ENCODE data around the gene HES5.

Gene HES5

GRCh38 chr1:2544093-2544874 lies 14.2 kb upstream of the HES5 start:
- DNase-seq (ENCODE audit: low read depth), result peak; percentile 72
- no peak for TF ChIP-seq CTCF (IDR thresholded peaks at IDR 0.05; ENCODE audit: low read depth, low read length)
- TF ChIP-seq, protein P1, sequence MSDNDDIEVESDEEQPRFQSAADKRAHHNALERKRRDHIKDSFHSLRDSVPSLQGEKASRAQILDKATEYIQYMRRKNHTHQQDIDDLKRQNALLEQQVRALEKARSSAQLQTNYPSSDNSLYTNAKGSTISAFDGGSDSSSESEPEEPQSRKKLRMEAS (IDR thresholded peaks at IDR 0.05; ENCODE audit: low read depth, low read length), result no peak
- H3K4me3 ChIP-seq (ENCODE audit: low read depth, low read length), result no peak overlapping the region

- TF ChIP-seq MYC (IDR thresholded peaks at IDR 0.05; ENCODE audit: low read depth, low read length), result no peak
- no peak for TF ChIP-seq CTCF (IDR thresholded peaks at IDR 0.05; ENCODE audit: low read depth, low read length)
- no peak for TF ChIP-seq POLR2A (IDR thresholded peaks at IDR 0.05; ENCODE audit: extremely low read depth, insufficient read length)
- TF ChIP-seq, protein P1 (IDR thresholded peaks at IDR 0.05; ENCODE audit: low read depth, low read length), result no peak
- no peak overlapping the region for H3K4me3 ChIP-seq (ENCODE audit: low read depth, low read length)
- DNase-seq (ENCODE audit: low read depth), result peak; percentile 78
These were observed 13.6 kb upstream of the HES5 start for GRCh38 chr1:2543543-2544092.

DNA sequence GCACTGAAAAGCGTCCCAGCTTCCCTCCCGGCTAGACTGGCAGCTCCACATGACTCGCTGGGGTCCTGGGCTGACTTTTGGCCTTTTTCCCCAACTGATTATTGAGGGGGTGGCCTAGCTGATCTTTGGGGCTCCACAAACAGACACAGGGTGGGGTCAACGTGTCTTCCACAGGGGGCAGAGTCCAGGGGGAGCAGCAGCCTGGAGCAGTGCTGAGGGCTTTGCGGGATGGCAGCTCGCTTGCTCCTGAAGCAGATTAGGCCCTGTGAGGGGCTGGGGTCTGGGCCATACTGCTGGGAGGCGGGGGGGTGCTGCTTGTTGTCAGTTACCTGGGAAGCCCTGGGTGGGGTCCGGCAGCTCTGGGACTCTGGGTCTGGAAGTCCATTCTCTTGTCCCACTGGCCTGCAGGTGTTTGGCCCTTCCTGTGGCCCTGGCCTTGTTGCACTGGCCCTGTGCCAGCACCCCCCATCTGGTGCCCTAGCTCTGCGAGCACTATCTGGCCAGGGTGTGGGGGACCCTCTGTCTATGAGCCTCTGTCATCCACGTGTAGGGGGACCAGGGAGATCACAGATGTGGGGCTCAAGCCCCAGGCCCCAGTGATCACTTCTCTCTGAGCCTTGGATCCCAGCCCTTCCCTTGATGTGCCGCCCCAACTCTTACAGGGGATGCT lies 12.3 kb upstream of the HES5 start:
- DNase-seq (ENCODE audit: low read depth), result no peak
- TF ChIP-seq POLR2A (IDR thresholded peaks at IDR 0.05; ENCODE audit: extremely low read depth, insufficient read length), result no peak
- TF ChIP-seq, protein P1 (IDR thresholded peaks at IDR 0.05; ENCODE audit: low read depth, low read length), result no peak
- no peak for TF ChIP-seq CTCF (IDR thresholded peaks at IDR 0.05; ENCODE audit: low read depth, low read length)

DNA sequence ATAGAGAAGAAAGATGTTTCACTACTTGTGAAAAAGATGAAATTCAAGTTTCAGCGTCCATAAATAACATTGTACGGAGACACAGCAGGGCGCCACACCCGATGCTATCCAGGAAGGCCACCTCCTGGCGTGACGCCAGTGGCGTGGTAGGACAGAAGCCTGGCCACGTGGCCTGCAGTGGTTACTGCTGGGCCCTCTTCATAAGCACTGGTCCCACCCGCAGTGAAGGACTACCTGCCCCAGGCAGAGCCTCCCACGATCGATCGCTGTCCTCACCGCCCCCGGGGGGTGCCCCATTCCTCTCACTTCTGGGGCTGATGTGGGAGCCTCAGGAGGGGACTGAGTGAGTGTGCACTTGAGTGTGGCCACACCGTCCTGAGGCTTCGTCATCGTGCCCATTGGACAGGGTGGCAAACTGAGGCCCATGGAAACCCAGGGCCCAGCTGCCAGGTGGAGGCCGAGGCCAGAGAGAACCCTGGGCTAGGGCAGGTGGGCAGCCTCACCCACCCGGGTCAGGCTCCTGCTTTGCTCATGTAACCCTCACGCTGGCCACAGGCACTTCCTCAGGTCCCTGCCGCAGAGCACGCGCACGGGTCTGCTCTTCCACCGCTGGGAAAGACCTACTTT lies 11.7 kb upstream of the HES5 start:
- H3K4me3 ChIP-seq (ENCODE audit: low read depth, low read length), result no peak overlapping the region
- no peak for DNase-seq (ENCODE audit: low read depth)
- TF ChIP-seq, protein P1 (IDR thresholded peaks at IDR 0.05; ENCODE audit: low read depth, low read length), result no peak
- TF ChIP-seq MYC (IDR thresholded peaks at IDR 0.05; ENCODE audit: low read depth, low read length) (no peak), CTCF (IDR thresholded peaks at IDR 0.05; ENCODE audit: low read depth, low read length) (no peak), POLR2A (IDR thresholded peaks at IDR 0.05; ENCODE audit: extremely low read depth, insufficient read length) (no peak)

More for the DNA sequence above, 12.3 kb upstream of the HES5 start:
- H3K4me3 ChIP-seq (ENCODE audit: low read depth, low read length), result no peak overlapping the region

DNA sequence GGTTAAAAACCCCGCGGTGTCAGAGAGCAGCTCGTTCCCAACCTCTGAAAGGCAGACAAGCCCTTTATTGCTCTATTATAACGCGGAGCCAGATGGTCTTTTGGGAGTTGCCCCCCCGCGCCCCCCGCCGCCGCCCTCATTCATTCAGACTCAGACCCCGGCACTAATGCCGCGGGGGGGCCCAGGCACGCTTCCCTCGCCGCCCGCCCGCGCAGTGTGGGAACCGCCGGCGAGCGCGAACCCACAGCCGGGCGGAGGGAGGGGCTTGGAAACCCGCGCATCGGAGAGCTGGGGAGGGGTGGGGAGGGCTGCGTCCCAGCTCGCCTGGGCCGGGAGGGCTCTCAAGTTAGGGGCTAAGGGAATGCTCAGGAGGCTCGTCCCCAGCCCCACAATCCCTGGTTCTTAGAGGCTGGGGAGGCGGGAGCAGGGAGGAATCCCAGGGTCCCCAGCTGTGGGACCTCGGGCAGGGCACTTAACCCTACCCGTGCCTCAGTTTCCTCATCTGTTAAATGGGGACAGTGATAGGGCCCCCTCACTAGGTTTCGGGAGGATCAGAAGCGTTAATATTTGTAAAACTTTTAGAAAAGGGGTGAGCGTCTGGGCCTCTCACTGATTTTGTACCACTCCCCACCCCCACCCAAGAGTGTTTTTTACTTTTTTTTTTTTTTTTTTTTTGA lies 10.9 kb upstream of the HES5 start:
- TF ChIP-seq CTCF (IDR thresholded peaks at IDR 0.05; ENCODE audit: low read depth, low read length), result no peak
- TF ChIP-seq MYC (IDR thresholded peaks at IDR 0.05; ENCODE audit: low read depth, low read length), result no peak
- no peak for TF ChIP-seq POLR2A (IDR thresholded peaks at IDR 0.05; ENCODE audit: extremely low read depth, insufficient read length)
- TF ChIP-seq, protein P1 (IDR thresholded peaks at IDR 0.05; ENCODE audit: low read depth, low read length), result no peak
- no peak for DNase-seq (ENCODE audit: low read depth)
- H3K4me3 ChIP-seq (ENCODE audit: low read depth, low read length), result no peak overlapping the region
